RWPE1 (cell line): ENCODE results near the gene SMIM7.
"Not testable (repeated sequence)": the region's sequence is repeated elsewhere in the genome, so short reads cannot be mapped to it uniquely, and the experiment has no call there.

Experiments used
- CTCF ChIA-PET: fragments of 350-600 bp; sonication (Branson Sonifier 250); formaldehyde crosslinking; extraction: SDS; loops from one replicate; lab custom pipeline; 2021; lab: Yijun Ruan, JAX
- POLR2A ChIA-PET: fragments of 400-600 bp; formaldehyde crosslinking; extraction: SDS; loops from one replicate; lab custom pipeline; 2020; ENCODE audit warnings: antibody characterized with exemption; ENCODE audit not compliant: low non-redundant PET; lab: Yijun Ruan, JAX
- DNase-seq: peaks from one replicate; pipeline ENCODE4 v3.0.0; 2012; ENCODE audit warnings: low spot score
- H3K27ac ChIP-seq: fragments of 450-650 bp; 2 replicates; pipeline ENCODE4 v1.5.1; 2017
- CTCF ChIP-seq: fragments of 450-650 bp; conservative IDR thresholded peaks from 2 replicates; pipeline ENCODE4 v1.5.1; 2017; ENCODE audit warnings: low read depth, mild to moderate bottlenecking

Gene SMIM7

DNA sequence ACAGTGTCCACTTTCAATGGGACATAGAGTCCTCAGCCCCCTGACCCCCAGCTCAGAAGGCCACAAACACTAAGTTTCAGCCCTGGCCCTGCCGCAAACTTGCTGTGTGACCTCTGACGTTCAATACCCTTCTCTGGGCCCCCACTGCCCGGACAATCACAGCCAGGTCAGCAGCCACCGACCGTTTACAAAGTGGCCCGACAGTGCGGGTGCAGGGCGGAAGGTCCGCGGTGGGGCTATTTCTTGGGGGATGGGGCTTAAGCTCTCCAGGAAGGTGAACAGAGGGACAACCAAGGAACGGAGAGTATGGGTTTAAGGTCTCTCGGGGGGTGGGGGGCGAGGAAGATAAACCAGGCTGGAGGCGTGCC lies 496 bp downstream of the SMIM7 start:
- ChIA-PET CTCF (interaction anchor here (0.6 kb wide), 1 partner anchor 15 kb away, joined by 4 read pairs; no protein-coding TSS in a partner anchor), POLR2A (interaction anchor here (1.4 kb wide), 1 partner anchor 13 kb away, joined by 6 read pairs; no protein-coding TSS in a partner anchor)
- H3K27ac ChIP-seq, result peak overlapping the region; percentile 93
- no peak for TF ChIP-seq CTCF
- no peak for DNase-seq

- POLR2A ChIA-PET, result no interaction called here
Measured at GRCh38 chr19:16657384-16657783, 2.6 kb downstream of the SMIM7 start.

DNA sequence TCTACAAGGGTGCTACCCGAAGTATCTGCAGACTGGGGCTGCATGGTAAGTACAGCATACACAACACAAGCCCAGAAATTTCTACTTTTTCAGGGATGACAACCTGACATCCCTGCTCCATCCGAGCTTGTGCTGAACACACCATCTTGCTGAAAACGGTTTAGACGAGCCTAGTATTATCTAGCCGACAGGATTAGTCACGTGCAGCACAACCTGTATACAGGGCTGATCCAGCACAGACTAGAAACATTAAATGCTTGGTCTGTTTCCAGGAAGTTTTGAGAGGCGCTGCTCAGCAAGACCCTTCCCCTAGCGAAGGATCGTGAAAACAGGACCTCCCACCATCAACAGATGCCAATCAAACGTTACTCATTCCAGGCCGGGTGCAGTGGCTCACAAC lies 4.2 kb downstream of the SMIM7 start:
- no peak overlapping the region for H3K27ac ChIP-seq
- ChIA-PET CTCF (no interaction called here), POLR2A (interaction anchor here (0.7 kb wide), 1 partner anchor 10 kb away, joined by 6 read pairs; no protein-coding TSS in a partner anchor)
- no peak for TF ChIP-seq CTCF
- no peak for DNase-seq

More at GRCh38 chr19:16657384-16657783, 2.6 kb downstream of the SMIM7 start:
- no peak overlapping the region for H3K27ac ChIP-seq
- CTCF ChIA-PET, result interaction anchor here (0.5 kb wide), 1 partner anchor 70 kb away, joined by 4 read pairs; no protein-coding TSS in a partner anchor
- DNase-seq, result no peak
- TF ChIP-seq CTCF, result no peak

- ChIA-PET CTCF (no interaction called here), POLR2A (no interaction called here)
- H3K27ac ChIP-seq, result no peak overlapping the region
- no peak for DNase-seq
- no peak for TF ChIP-seq CTCF
Measured at GRCh38 chr19:16654627-16655026, 5.3 kb downstream of the SMIM7 start.

GRCh38 chr19:16654140-16654539 lies 5.8 kb downstream of the SMIM7 start:
- no peak overlapping the region for H3K27ac ChIP-seq
- CTCF ChIA-PET, result no interaction called here
- no peak for TF ChIP-seq CTCF
- peak; percentile 48 for DNase-seq
- POLR2A ChIA-PET, result no interaction called here

- TF ChIP-seq CTCF, result no peak
- ChIA-PET CTCF (no interaction called here), POLR2A (no interaction called here)
- no peak overlapping the region for H3K27ac ChIP-seq
- no peak for DNase-seq
Measured at GRCh38 chr19:16652854-16653253, 7.1 kb downstream of the SMIM7 start.

DNA sequence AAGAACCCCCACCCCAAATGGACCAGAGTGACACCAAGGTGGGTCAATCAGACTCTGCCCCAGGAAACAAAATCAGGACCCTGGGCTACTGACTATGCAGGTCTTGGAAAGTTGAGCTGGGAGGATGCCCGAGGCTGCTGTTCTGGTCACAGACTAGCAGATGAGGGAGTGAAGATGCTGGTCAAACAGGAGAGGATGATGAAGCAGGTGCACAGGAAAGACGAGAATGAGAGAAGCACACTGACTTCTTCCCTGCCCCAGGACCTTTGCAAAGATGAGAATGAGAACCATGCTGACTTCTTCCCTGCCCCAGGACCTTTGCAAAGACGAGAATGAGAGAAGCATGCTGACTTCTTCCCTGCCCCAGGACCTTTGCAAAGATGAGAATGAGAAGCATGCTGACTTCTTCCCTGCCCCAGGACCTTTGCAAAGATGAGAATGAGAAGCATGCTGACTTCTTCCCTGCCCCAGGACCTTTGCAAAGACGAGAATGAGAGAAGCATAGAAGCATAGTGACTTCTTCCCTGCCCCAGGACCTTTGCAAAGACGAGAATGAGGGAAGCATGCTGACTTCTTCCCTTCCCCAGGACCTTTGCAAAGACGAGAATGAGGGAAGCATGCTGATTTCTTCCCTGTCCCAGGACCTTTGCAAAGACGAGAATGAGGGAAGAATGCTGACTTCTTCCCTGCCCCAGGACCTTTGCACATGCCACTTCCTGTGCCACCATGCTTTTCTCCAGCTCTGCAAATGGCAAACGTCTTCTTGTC lies 8.3 kb downstream of the SMIM7 start:
- POLR2A ChIA-PET, DNase-seq, H3K27ac ChIP-seq, CTCF ChIA-PET: not testable (repeated sequence)
